G401 (cell line): ENCODE measurements around the gene CATSPERD. TPM values are rescaled to one million over a fixed set of nuclear protein-coding genes. Genes with fewer than 3 reads are reported as not detected.

Source experiments
- DNase-seq: peaks from one replicate; pipeline ENCODE4 v3.0.0-alpha.2; 2015; ENCODE audit warnings: low spot score
- in situ Hi-C: cut with HindIII; loops from 2 replicates; pipeline ENCODE4 v1.10.0; 2016; ENCODE audit warnings: low sequenced_read_pairs, mixed read lengths
- total RNA-seq: library from RNA; depleted of rRNA; stranded (reverse); fragments of >200 nt; shearing (Covaris generic); gene quantifications from 2 replicates; pipeline ENCODE4 v1.2.3, GENCODE V29; 2014

Gene CATSPERD
- total RNA-seq, 1 experiment from 2014 or later, result not detected

DNA sequence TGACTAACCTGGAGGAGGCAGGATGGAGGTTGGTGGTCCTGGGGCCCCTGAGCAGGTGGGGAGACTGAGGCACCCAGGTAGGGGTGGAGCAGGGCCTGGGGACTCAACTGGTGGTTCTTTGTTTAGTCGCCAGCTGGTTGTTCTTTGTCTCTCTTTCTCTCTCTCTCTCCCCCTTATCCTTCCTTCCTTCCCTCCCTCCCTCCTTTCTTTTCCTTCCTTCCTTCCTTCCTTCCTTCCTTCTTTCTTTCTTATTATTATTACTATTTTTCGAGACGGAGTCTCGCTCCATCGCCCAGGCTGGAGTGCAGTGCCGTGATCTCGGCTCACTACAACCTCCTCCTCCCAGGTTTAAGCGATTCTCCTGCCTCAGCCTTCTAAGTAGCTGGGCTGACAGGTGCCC lies 77.8 kb downstream of the CATSPERD start:
- DNase-seq, result no peak
- in situ Hi-C loops, result no loop called here

DNA sequence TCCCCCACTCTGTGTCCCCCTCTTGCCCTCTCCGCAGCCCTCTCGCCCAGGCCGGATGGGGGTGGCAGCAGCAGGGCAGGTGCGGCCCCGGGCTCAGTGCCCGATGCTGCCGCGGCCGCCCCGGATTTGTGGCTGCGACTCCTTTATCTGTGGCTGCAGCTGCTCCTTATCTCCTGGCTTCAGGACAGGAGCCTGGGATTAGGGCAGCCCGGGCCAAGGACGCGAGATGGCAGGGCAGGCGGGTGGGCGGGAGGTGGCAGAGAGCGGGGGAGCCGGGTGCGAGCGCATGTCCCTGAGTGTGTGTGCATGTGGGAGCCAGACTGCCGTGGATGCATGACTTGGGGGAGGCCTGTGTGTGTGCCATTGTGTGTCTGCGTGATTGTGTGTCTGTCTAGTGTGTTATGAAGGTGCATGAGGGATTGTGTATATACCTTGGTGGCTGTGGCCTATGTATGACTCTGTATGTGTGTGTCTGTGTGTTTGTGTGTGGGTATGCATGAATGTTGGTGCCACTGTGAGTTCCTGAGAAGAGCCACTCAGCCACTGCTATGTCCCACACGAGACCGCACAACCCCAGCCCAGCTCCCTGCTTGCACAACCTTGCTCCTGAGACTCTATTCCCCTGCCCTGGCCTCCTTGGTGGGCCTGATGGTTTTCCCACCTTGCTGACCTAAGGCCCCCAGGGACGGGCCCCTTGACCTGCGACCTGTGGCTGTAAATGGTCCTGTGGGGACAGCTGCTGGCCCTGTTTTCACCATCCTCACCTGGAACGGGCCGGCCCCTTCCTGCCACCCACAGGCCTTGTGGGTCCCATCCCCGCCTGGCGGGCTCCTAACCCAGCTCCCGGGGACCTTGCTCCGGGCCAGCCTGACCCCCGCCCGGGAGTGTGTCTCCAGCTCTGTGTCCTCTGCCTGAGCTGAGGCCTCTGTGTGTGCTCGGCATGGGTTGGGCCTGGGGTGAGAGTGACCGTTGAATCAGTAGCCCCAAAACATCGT lies 79.1 kb downstream of the CATSPERD start:
- DNase-seq, result no peak
- in situ Hi-C loops, result loop anchor here (10.0 kb wide), 1 partner anchor 135 kb away; no protein-coding TSS in a partner anchor

DNA sequence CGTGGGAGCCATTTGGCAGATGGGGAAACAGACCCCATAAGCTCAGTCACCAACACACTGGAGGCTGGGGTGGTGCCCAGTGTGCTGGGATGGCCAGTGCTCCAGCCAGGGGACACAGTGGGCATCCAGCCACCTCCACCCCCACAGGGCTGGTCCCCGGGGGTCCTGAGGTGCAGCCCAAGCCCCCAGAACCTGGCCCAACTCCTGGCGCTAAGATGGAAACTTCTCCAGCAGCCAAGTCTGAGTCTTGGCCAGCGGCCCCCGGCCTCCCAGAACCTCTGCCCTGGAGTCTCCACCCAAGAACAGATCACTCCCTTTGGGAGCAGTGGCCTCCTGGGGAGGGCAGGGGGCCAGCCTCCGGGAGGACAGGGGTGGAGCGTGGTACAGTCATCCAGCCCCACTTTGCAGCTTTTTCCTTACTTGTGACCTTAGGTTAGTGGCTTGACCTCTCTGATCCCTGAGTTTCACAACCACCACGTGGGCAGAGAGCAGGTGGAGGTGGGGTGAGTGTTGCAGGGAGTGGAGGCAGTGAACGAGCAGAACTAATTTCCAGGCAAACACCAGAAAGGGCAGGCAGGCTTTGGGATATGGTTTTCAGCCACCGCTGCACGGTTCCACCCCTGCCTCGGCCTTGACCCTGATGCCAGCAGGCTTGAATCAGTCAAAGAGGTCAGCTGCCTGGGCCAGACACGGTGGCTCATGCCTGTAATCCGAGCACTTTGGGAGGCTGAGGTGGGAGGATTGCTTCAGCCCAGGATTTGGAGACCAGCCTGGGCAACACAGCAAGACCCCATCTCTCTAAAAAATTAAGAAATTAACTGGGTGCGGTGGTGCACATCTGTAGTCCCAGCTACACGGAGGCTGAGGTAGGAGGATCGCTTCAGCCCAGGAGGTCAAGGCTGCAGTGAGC lies 80.2 kb downstream of the CATSPERD start:
- in situ Hi-C loops, result loop anchor here (10.0 kb wide), 1 partner anchor 134 kb away; no protein-coding TSS in a partner anchor
- no peak for DNase-seq

- peak; percentile 71 for DNase-seq
Measured at GRCh38 chr19:5801796-5802619, 81.6 kb downstream of the CATSPERD start.

DNA sequence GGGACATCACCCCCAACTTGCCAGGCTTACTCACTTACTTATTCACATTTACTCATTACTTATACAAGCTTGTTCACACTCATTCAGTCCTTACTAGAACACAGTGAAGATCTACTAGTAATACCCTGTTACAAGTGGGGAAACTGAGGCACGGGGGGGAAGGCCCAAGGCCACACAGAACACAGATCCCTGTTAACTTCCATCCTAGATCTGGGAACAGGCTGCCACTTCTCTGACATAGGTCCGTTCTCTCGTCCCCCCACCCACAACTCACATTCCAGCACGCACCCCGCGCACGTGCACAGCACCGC lies 83.0 kb downstream of the CATSPERD start:
- in situ Hi-C loops, result loop anchor here (10.0 kb wide), 1 partner anchor 131 kb away; no protein-coding TSS in a partner anchor

More at GRCh38 chr19:5801796-5802619, 81.6 kb downstream of the CATSPERD start:
- in situ Hi-C loops, result loop anchor here (10.0 kb wide), 1 partner anchor 133 kb away; no protein-coding TSS in a partner anchor

DNA sequence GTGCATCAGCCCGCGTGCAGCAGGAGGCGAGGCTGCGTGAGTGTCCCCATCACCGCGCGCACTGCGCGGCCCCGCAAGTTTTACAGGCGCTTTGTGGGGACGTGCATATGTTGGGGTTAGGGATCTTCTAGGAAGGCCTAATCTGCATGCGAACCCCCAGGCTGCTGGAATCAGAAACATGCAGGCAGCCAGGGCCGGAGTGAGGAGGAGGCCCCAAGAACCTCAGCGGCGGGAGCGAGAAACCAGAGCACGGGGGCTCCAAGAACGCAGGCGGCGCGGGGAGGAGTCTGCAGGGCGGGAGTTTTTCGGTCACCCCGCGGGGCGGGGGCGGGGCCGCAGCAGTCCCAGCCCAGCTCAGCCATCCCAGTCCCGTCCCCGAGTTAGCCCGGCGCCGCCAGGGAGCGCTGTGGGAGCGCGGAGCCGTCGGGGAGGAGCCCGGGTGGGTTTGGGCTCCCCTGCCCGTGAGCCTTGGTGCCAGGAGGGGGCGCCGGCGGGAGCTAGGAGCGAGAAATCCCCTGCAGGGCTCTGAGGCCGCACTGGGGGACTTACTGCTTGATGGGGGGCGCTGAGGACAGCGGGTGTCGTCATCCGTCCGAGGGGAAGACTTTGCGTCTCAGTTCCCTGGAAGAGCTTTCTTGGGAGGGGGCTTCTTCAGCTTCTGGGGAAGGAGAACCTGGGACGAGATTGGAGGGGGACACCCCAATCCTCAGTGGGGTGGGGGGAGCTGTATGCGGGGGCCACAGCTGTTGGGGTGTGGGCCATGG lies 83.5 kb downstream of the CATSPERD start:
- peak; percentile 53 for DNase-seq
- in situ Hi-C loops, result loop anchor here (10.0 kb wide), 1 partner anchor 131 kb away; no protein-coding TSS in a partner anchor

More for the DNA sequence above, 83.0 kb downstream of the CATSPERD start:
- DNase-seq, result no peak

- DNase-seq, result no peak
- in situ Hi-C loops, result loop anchor here (10.0 kb wide), 1 partner anchor 130 kb away; no protein-coding TSS in a partner anchor
Measured at GRCh38 chr19:5804516-5805461, 84.4 kb downstream of the CATSPERD start, which contains the start of gene NRTN. NRTN (plus strand) TSS chr19:5805067; CDS start chr19:5824166, 19,099 bp downstream.

GRCh38 chr19:5805462-5806132 lies 85.2 kb downstream of the CATSPERD start:
- peak; percentile 35 for DNase-seq
- in situ Hi-C loops, result loop anchor here (10.0 kb wide), 1 partner anchor 129 kb away; no protein-coding TSS in a partner anchor

- no peak for DNase-seq
- in situ Hi-C loops, result loop anchor here (10.0 kb wide), 1 partner anchor 129 kb away; no protein-coding TSS in a partner anchor
Measured at GRCh38 chr19:5806133-5806489, 85.7 kb downstream of the CATSPERD start.

GRCh38 chr19:5806905-5807304 lies 86.5 kb downstream of the CATSPERD start:
- DNase-seq, result no peak
- in situ Hi-C loops, result loop anchor here (10.0 kb wide), 1 partner anchor 128 kb away; no protein-coding TSS in a partner anchor

DNA sequence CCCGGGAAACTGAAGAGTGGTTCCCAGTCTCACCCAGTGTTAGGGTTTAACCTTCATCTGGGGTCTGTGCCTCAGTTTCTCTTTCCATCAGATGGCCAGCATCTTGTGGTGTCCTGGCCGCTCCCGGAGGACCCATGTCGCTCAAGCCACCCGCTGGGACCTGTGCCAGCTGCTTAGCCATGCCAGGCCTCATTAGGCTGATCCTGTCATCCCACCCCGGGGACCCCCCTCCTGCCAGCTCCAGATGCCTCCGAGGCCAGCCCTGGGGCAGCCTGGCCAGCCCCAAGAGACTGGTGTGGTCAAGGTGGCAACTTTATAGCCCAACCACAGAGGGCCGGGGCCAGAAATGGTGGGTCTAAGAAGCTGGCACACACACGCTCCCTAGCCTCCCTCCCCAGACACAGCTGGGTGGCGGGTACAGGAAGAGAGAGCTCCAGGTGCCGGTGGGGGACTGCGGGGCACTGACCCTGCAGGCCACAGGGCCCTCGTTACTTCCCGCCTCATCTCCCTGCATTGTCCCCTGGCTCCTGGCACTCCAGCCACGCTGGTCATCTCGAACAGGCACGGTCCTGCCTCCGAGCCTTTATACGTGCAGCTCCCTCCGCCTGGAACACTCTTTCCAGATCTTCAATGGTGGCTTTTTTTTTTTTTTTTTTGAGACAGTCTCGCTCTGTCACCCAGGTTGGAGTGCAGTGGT lies 87.8 kb downstream of the CATSPERD start:
- DNase-seq, result no peak
- in situ Hi-C loops, result loop anchor here (10.0 kb wide), 1 partner anchor 127 kb away; no protein-coding TSS in a partner anchor

GRCh38 chr19:5809053-5809452 lies 88.6 kb downstream of the CATSPERD start:
- in situ Hi-C loops, result loop anchor here (10.0 kb wide), 1 partner anchor 126 kb away; no protein-coding TSS in a partner anchor
- no peak for DNase-seq

DNA sequence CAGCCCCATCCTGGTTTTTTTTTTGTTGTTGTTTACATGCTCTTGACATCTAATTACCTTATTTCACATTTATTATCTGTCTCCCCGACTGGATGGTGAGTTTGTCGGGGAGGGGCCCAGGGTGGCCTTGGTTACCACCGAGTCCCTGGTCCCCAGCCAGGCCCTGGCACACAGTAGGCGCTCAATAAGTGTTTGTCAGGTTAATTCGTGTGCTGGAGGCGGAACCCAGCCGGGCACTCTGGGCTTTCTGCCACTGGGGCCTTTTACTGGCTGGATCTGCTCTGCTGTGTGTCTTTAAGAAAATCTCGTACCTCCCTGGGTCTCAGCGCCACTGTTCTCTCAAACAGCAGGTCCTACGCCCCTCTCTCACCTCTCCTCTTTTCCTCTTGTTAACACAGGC lies 89.0 kb downstream of the CATSPERD start:
- in situ Hi-C loops, result loop anchor here (10.0 kb wide), 1 partner anchor 125 kb away; no protein-coding TSS in a partner anchor
- DNase-seq, result no peak

GRCh38 chr19:5811117-5811516 lies 90.7 kb downstream of the CATSPERD start:
- DNase-seq, result no peak
- in situ Hi-C loops, result no loop called here

- in situ Hi-C loops, result no loop called here
- no peak for DNase-seq
Measured at GRCh38 chr19:5814123-5814851, 93.8 kb downstream of the CATSPERD start.
